ENCODE measurements around the gene SPPL2B.
"Not testable (repeated sequence)": the region's sequence is repeated elsewhere in the genome, so short reads cannot be mapped to it uniquely, and the experiment has no call there.

SPPL2B gene

GRCh38 chr19:2345076-2345475, 16.6 kb downstream of the SPPL2B start:
- ChIA-PET POLR2A (no interaction called here), CTCF (no interaction called here)
- TF ChIP-seq NFRKB (IDR thresholded peaks at IDR 0.05) (no peak), BHLHE40 (IDR thresholded peaks at IDR 0.05; ENCODE audit: borderline replicate concordance) (no peak), ELF4 (IDR thresholded peaks at IDR 0.05) (no peak), CTBP1 (IDR thresholded peaks at IDR 0.05; ENCODE audit: borderline replicate concordance) (no peak), ARNT (IDR thresholded peaks at IDR 0.05) (no peak), TARDBP (IDR thresholded peaks at IDR 0.05) (no peak), HDGF (IDR thresholded peaks at IDR 0.05; ENCODE audit: borderline replicate concordance) (no peak), SUZ12 (IDR thresholded peaks at IDR 0.05) (no peak), SP1 (IDR thresholded peaks at IDR 0.05) (no peak), FOXK2 (IDR thresholded peaks at IDR 0.05) (no peak), ZNF384 (IDR thresholded peaks at IDR 0.05) (no peak)
- TF ChIP-seq, protein P1, sequence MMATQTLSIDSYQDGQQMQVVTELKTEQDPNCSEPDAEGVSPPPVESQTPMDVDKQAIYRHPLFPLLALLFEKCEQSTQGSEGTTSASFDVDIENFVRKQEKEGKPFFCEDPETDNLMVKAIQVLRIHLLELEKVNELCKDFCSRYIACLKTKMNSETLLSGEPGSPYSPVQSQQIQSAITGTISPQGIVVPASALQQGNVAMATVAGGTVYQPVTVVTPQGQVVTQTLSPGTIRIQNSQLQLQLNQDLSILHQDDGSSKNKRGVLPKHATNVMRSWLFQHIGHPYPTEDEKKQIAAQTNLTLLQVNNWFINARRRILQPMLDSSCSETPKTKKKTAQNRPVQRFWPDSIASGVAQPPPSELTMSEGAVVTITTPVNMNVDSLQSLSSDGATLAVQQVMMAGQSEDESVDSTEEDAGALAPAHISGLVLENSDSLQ (IDR thresholded peaks at IDR 0.05), result no peak
- DNase-seq (ENCODE audit: extremely low spot score), result no peak

- POLR2A ChIA-PET, result no interaction called here
- TF ChIP-seq TARDBP (IDR thresholded peaks at IDR 0.05), result no peak
- TF ChIP-seq LEF1 (IDR thresholded peaks at IDR 0.05; ENCODE audit: borderline replicate concordance), result no peak
- TF ChIP-seq CTBP1 (IDR thresholded peaks at IDR 0.05; ENCODE audit: borderline replicate concordance), result no peak
- no peak for TF ChIP-seq L3MBTL2 (conservative IDR thresholded peaks at IDR 0.05)
- TF ChIP-seq FOXM1 (IDR thresholded peaks at IDR 0.05; ENCODE audit: borderline replicate concordance), result no peak
- no peak for TF ChIP-seq SP1 (IDR thresholded peaks at IDR 0.05)
- TF ChIP-seq FOXK2 (IDR thresholded peaks at IDR 0.05), result no peak
- TF ChIP-seq ARNT (IDR thresholded peaks at IDR 0.05), result no peak
- TF ChIP-seq FOXA1 (IDR thresholded peaks at IDR 0.05), result no peak
- no peak for TF ChIP-seq ZNF384 (IDR thresholded peaks at IDR 0.05)
- TF ChIP-seq SUZ12 (IDR thresholded peaks at IDR 0.05), result no peak
- CTCF ChIA-PET, result no interaction called here
- DNase-seq (ENCODE audit: extremely low spot score), result no peak
These were observed 17.5 kb downstream of the SPPL2B start for GRCh38 chr19:2345794-2346663.

- POLR2A ChIA-PET, result not testable (repeated sequence)
These were observed 21.3 kb downstream of the SPPL2B start for GRCh38 chr19:2349818-2350217.

DNA sequence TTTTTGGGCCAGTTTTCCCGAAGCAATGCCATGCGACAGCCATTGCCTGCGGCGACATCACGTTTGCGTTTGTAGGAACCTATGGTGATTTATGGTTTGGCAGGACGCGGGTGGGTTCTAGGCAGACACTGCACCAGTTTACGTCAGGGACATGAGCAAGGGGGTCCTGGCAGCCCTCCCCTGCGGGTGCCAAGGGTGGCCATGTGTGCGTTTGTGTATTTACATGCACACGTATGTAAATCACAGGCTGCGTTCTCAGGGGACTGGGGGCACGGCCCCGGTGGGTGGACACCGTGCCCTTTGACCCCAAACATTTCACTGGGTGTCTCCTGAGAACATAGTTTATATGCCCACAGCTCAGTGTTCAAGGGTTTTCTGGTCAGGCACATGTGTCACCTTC, 22.2 kb downstream of the SPPL2B start:
- TF ChIP-seq ZNF384 (IDR thresholded peaks at IDR 0.05) (no peak), BHLHE40 (IDR thresholded peaks at IDR 0.05; ENCODE audit: borderline replicate concordance) (no peak), CTBP1 (IDR thresholded peaks at IDR 0.05; ENCODE audit: borderline replicate concordance) (no peak), SUZ12 (IDR thresholded peaks at IDR 0.05) (no peak), FOXA1 (IDR thresholded peaks at IDR 0.05) (no peak), LEF1 (IDR thresholded peaks at IDR 0.05; ENCODE audit: borderline replicate concordance) (no peak), FOXK2 (IDR thresholded peaks at IDR 0.05) (no peak), FOXM1 (IDR thresholded peaks at IDR 0.05; ENCODE audit: borderline replicate concordance) (no peak), ARNT (IDR thresholded peaks at IDR 0.05) (no peak), NFRKB (IDR thresholded peaks at IDR 0.05) (no peak), SP1 (IDR thresholded peaks at IDR 0.05) (no peak), ELF4 (IDR thresholded peaks at IDR 0.05) (no peak)
- TF ChIP-seq, protein P1 (IDR thresholded peaks at IDR 0.05), result no peak
- no peak for DNase-seq (ENCODE audit: extremely low spot score)
- POLR2A ChIA-PET, result no interaction called here

More at GRCh38 chr19:2349818-2350217, 21.3 kb downstream of the SPPL2B start:
- DNase-seq (ENCODE audit: extremely low spot score); CTCF ChIA-PET: not testable (repeated sequence)

GRCh38 chr19:2351591-2351990, 23.1 kb downstream of the SPPL2B start:
- CTCF ChIA-PET, result no interaction called here
- TF ChIP-seq L3MBTL2 (conservative IDR thresholded peaks at IDR 0.05) (no peak), CTBP1 (IDR thresholded peaks at IDR 0.05; ENCODE audit: borderline replicate concordance) (no peak), ZNF384 (IDR thresholded peaks at IDR 0.05) (no peak), BHLHE40 (IDR thresholded peaks at IDR 0.05; ENCODE audit: borderline replicate concordance) (no peak), FOXA1 (IDR thresholded peaks at IDR 0.05) (no peak), TARDBP (IDR thresholded peaks at IDR 0.05) (no peak), ELF4 (IDR thresholded peaks at IDR 0.05) (no peak), LEF1 (IDR thresholded peaks at IDR 0.05; ENCODE audit: borderline replicate concordance) (no peak), ARNT (IDR thresholded peaks at IDR 0.05) (no peak), HDGF (IDR thresholded peaks at IDR 0.05; ENCODE audit: borderline replicate concordance) (no peak), FOXM1 (IDR thresholded peaks at IDR 0.05; ENCODE audit: borderline replicate concordance) (no peak), FOXK2 (IDR thresholded peaks at IDR 0.05) (no peak), SUZ12 (IDR thresholded peaks at IDR 0.05) (no peak), NFRKB (IDR thresholded peaks at IDR 0.05) (no peak), SP1 (IDR thresholded peaks at IDR 0.05) (no peak)
- TF ChIP-seq, protein P1 (IDR thresholded peaks at IDR 0.05), result no peak
- DNase-seq (ENCODE audit: extremely low spot score), result no peak
- POLR2A ChIA-PET, result no interaction called here

More for the DNA sequence above, 22.2 kb downstream of the SPPL2B start:
- CTCF ChIA-PET, result no interaction called here

- TF ChIP-seq SP1 (IDR thresholded peaks at IDR 0.05) (no peak), TARDBP (IDR thresholded peaks at IDR 0.05) (no peak), FOXA1 (IDR thresholded peaks at IDR 0.05) (no peak), FOXM1 (IDR thresholded peaks at IDR 0.05; ENCODE audit: borderline replicate concordance) (no peak), HDGF (IDR thresholded peaks at IDR 0.05; ENCODE audit: borderline replicate concordance) (no peak), CTBP1 (IDR thresholded peaks at IDR 0.05; ENCODE audit: borderline replicate concordance) (no peak), ZNF384 (IDR thresholded peaks at IDR 0.05) (no peak), ARNT (IDR thresholded peaks at IDR 0.05) (no peak), ELF4 (IDR thresholded peaks at IDR 0.05) (no peak), L3MBTL2 (conservative IDR thresholded peaks at IDR 0.05) (no peak), LEF1 (IDR thresholded peaks at IDR 0.05; ENCODE audit: borderline replicate concordance) (no peak), SUZ12 (IDR thresholded peaks at IDR 0.05) (no peak), BHLHE40 (IDR thresholded peaks at IDR 0.05; ENCODE audit: borderline replicate concordance) (no peak), FOXK2 (IDR thresholded peaks at IDR 0.05) (no peak), NFRKB (IDR thresholded peaks at IDR 0.05) (no peak)
- TF ChIP-seq, protein P1 (IDR thresholded peaks at IDR 0.05), result no peak
- DNase-seq (ENCODE audit: extremely low spot score), result no peak
- ChIA-PET CTCF (no interaction called here), POLR2A (no interaction called here)
These were observed 23.6 kb downstream of the SPPL2B start for GRCh38 chr19:2352121-2352520.
